GM18867 (cell line): ENCODE data around the gene LARP6.
"Not testable (repeated sequence)": the region's sequence is repeated elsewhere in the genome, so short reads cannot be mapped to it uniquely, and the experiment has no call there.

ENCODE experiments used
- ATAC-seq: cut with Tn5 transposase; IDR thresholded peaks from one replicate; pipeline ENCODE4 v1.9.1; 2021; ENCODE audit warnings: mild to moderate bottlenecking, moderate library complexity; ENCODE audit not compliant: unreplicated experiment

The LARP6 gene

GRCh38 chr15:70859322-70859908, 5.5 kb upstream of the LARP6 start:
- no peak for ATAC-seq

- not testable (repeated sequence) for ATAC-seq
Observed at GRCh38 chr15:70858614-70859321, 4.8 kb upstream of the LARP6 start.

GRCh38 chr15:70857562-70858285, 3.8 kb upstream of the LARP6 start:
- ATAC-seq = no peak

- ATAC-seq = no peak
Observed at GRCh38 chr15:70856884-70857561, 3.1 kb upstream of the LARP6 start.

GRCh38 chr15:70856177-70856883, 2.4 kb upstream of the LARP6 start:
- no peak for ATAC-seq

- ATAC-seq = no peak
Observed at GRCh38 chr15:70855764-70856163, 1.8 kb upstream of the LARP6 start.

- no peak for ATAC-seq
Observed at GRCh38 chr15:70854666-70854976, 664 bp upstream of the LARP6 start.

GRCh38 chr15:70853318-70853972, 512 bp downstream of the LARP6 start:
- no peak for ATAC-seq

GRCh38 chr15:70852501-70853317, 1.2 kb downstream of the LARP6 start:
- ATAC-seq = no peak

GRCh38 chr15:70851889-70852288, 2.1 kb downstream of the LARP6 start:
- no peak for ATAC-seq

- ATAC-seq = no peak
Observed at GRCh38 chr15:70845602-70846360, 8.2 kb downstream of the LARP6 start.

- no peak for ATAC-seq
Observed at GRCh38 chr15:70837476-70837875, 16.5 kb downstream of the LARP6 start.

GRCh38 chr15:70835841-70836240, 18.1 kb downstream of the LARP6 start:
- ATAC-seq = no peak

GRCh38 chr15:70835415-70835814, 18.5 kb downstream of the LARP6 start:
- ATAC-seq = no peak

- no peak for ATAC-seq
Observed at GRCh38 chr15:70834999-70835398, 19.0 kb downstream of the LARP6 start.

- ATAC-seq = no peak
Observed at GRCh38 chr15:70833861-70834765, 19.8 kb downstream of the LARP6 start.

GRCh38 chr15:70833422-70833821, 20.5 kb downstream of the LARP6 start:
- no peak for ATAC-seq

GRCh38 chr15:70832176-70832575, 21.8 kb downstream of the LARP6 start:
- ATAC-seq = no peak
